Posterior cingulate gyrus (tissue), 11 donors: ENCODE results near the gene ZNF516.

Source experiments
- DNase-seq, 10 donors: peaks; one replicate each; pipeline versions ENCODE4 v3.0.0 to v3.0.0-alpha.2; 2020 to 2021; ENCODE audit warnings: mixed read lengths in 3 of 10
- intact Hi-C: fragments of 100-400 bp; cut with DNase I; formaldehyde crosslinking; loops from one replicate; pipeline ENCODE4 v1.15.1; 2023

ZNF516 gene

GRCh38 chr18:76378526-76379215, 116.4 kb downstream of the ZNF516 start:
- DNase-seq, result peak in 1 of 10 donors; percentile 72
- intact Hi-C loops, result no loop called here

- DNase-seq, result peak in 1 of 10 donors; percentile 61
- intact Hi-C loops, result no loop called here
Observed at GRCh38 chr18:76377359-76377756, 117.7 kb downstream of the ZNF516 start.

- DNase-seq, result no peak
Observed at GRCh38 chr18:76376668-76377358, 118.2 kb downstream of the ZNF516 start.

GRCh38 chr18:76376225-76376624, 118.8 kb downstream of the ZNF516 start:
- no peak for DNase-seq
- intact Hi-C loops, result no loop called here

More at GRCh38 chr18:76376668-76377358, 118.2 kb downstream of the ZNF516 start:
- intact Hi-C loops, result no loop called here

GRCh38 chr18:76374330-76375281, 120.4 kb downstream of the ZNF516 start:
- DNase-seq, result no peak
- intact Hi-C loops, result no loop called here

- DNase-seq, result no peak
- intact Hi-C loops, result no loop called here
Observed at GRCh38 chr18:76373297-76373696, 121.7 kb downstream of the ZNF516 start.

GRCh38 chr18:76371301-76372203, 123.5 kb downstream of the ZNF516 start:
- intact Hi-C loops, result no loop called here
- DNase-seq, result peak in 1 of 10 donors; percentile 83

GRCh38 chr18:76370686-76371085, 124.4 kb downstream of the ZNF516 start:
- no peak for DNase-seq
- intact Hi-C loops, result no loop called here

- DNase-seq, result peak in 1 of 10 donors; percentile 43
- intact Hi-C loops, result no loop called here
Observed at GRCh38 chr18:76370201-76370600, 124.8 kb downstream of the ZNF516 start.

GRCh38 chr18:76369791-76370190, 125.3 kb downstream of the ZNF516 start:
- DNase-seq, result peak in 1 of 10 donors; percentile 50
- intact Hi-C loops, result no loop called here

- no peak for DNase-seq
- intact Hi-C loops, result no loop called here
Observed at GRCh38 chr18:76368976-76369375, 126.1 kb downstream of the ZNF516 start.

- no peak for DNase-seq
Observed at GRCh38 chr18:76368271-76368670, 126.8 kb downstream of the ZNF516 start.

GRCh38 chr18:76367168-76368125, 127.6 kb downstream of the ZNF516 start:
- intact Hi-C loops, result no loop called here
- peak in 1 of 10 donors; percentile 63 for DNase-seq

More at GRCh38 chr18:76368271-76368670, 126.8 kb downstream of the ZNF516 start:
- intact Hi-C loops, result no loop called here

- DNase-seq, result peak in 1 of 10 donors; percentile 49
- intact Hi-C loops, result no loop called here
Observed at GRCh38 chr18:76365561-76365960, 129.5 kb downstream of the ZNF516 start.

GRCh38 chr18:76364282-76365259, 130.5 kb downstream of the ZNF516 start:
- intact Hi-C loops, result no loop called here
- DNase-seq, result peak in 1 of 10 donors; percentile 66

- intact Hi-C loops, result no loop called here
- peak in 1 of 10 donors; percentile 38 for DNase-seq
Observed at GRCh38 chr18:76363436-76364120, 131.5 kb downstream of the ZNF516 start.

GRCh38 chr18:76362676-76363075, 132.4 kb downstream of the ZNF516 start:
- intact Hi-C loops, result no loop called here
- no peak for DNase-seq
